HepG2 (cell line): ENCODE data around the gene TLN1. TPM values are rescaled to one million over a fixed set of nuclear protein-coding genes. Genes with fewer than 3 reads are reported as not detected.

Experiments used
- CENPX ChIP-seq: sonication (generic); formaldehyde crosslinking; IDR thresholded peaks from 2 replicates; pipeline ENCODE4 v1.9.0; 2021; ENCODE audit warnings: mild to moderate bottlenecking, missing genetic modification reagents, moderate library complexity
- GATAD2A ChIP-seq: IDR thresholded peaks from 2 replicates; pipeline ENCODE4 v1.6.1; 2016
- IKZF1 ChIP-seq: fragments of 450-650 bp; IDR thresholded peaks from 2 replicates; pipeline ENCODE4 v1.7.1; 2016
- KDM5B ChIP-seq: sonication (generic); formaldehyde crosslinking; IDR thresholded peaks from 2 replicates; pipeline ENCODE4 v1.4.0; 2020; ENCODE audit warnings: missing genetic modification reagents, mild to moderate bottlenecking, borderline replicate concordance
- MAFK ChIP-seq, 2 experiments: IDR thresholded peaks in 1 of 2; conservative IDR thresholded peaks in 1 of 2; 2 replicates each; pipeline ENCODE4 v1.6.1; 2011; ENCODE audit warnings: improper control_type of control experiment in 2 of 2, low read length in 2 of 2
- MED13 ChIP-seq: sonication (generic); formaldehyde crosslinking; IDR thresholded peaks from 2 replicates; pipeline ENCODE4 v1.5.0; 2020; ENCODE audit warnings: missing genetic modification reagents
- NCOA5 ChIP-seq: sonication (generic); formaldehyde crosslinking; IDR thresholded peaks from 2 replicates; pipeline ENCODE4 v1.4.0; 2020; ENCODE audit warnings: missing genetic modification reagents
- ONECUT2 ChIP-seq: sonication (generic); formaldehyde crosslinking; IDR thresholded peaks from 2 replicates; pipeline ENCODE4 v1.4.0; 2020; ENCODE audit warnings: missing genetic modification reagents
- PAX8 ChIP-seq: sonication (generic); formaldehyde crosslinking; IDR thresholded peaks from 2 replicates; pipeline ENCODE4 v1.8.0; 2022; ENCODE audit warnings: mild to moderate bottlenecking, missing genetic modification reagents, borderline replicate concordance
- REPIN1 ChIP-seq: sonication (generic); formaldehyde crosslinking; IDR thresholded peaks from 2 replicates; pipeline ENCODE4 v1.8.0; 2022; ENCODE audit warnings: missing genetic modification reagents, low read depth, mild to moderate bottlenecking, borderline replicate concordance
- SOX5 ChIP-seq: IDR thresholded peaks from 2 replicates; pipeline ENCODE4 v1.6.1; 2016; ENCODE audit warnings: borderline replicate concordance
- ZBTB38 ChIP-seq: sonication (generic); formaldehyde crosslinking; IDR thresholded peaks from 2 replicates; pipeline ENCODE4 v1.5.1; 2020; ENCODE audit warnings: mild to moderate bottlenecking, missing genetic modification reagents
- ZFX ChIP-seq: sonication (generic); formaldehyde crosslinking; IDR thresholded peaks from 2 replicates; pipeline ENCODE4 v1.4.0; 2020; ENCODE audit warnings: mild to moderate bottlenecking, low read depth, missing genetic modification reagents, moderate library complexity
- ZFYVE20 ChIP-seq: sonication (generic); formaldehyde crosslinking; IDR thresholded peaks from 2 replicates; pipeline ENCODE4 v1.8.0; 2023; ENCODE audit warnings: low read depth, mild to moderate bottlenecking, moderate library complexity, missing genetic modification reagents, borderline replicate concordance
- ZNF142 ChIP-seq: sonication (generic); formaldehyde crosslinking; IDR thresholded peaks from 2 replicates; pipeline ENCODE4 v1.4.0; 2020; ENCODE audit warnings: missing genetic modification reagents
- ZNF800 ChIP-seq: sonication (generic); formaldehyde crosslinking; IDR thresholded peaks from 2 replicates; pipeline ENCODE4 v1.4.0; 2020; ENCODE audit warnings: missing genetic modification reagents
- polyA plus RNA-seq, 8 experiments: library from polyadenylated mRNA; depleted of rRNA in 3 of 8; stranded (reverse) in 7 of 8; unstranded in 1 of 8; fragments of >200 nt; fragmentation: Illumina TruSeq in 4 of 8; extraction: Trizol in 4 of 8; gene quantifications; 2 replicates each; pipeline versions ENCODE4 v1.2.1 to v1.2.3, GENCODE V29; 2011 to 2016; ENCODE audit warnings: low read depth in 4 of 8, missing spikeins in 1 of 8, mixed read lengths in 1 of 8; ENCODE audit not compliant: insufficient read depth in 1 of 8
- total RNA-seq, 5 experiments: library from RNA; depleted of rRNA; stranded (reverse); fragments of >200 nt; fragmentation: Illumina TruSeq; extraction: Trizol; gene quantifications; 2 replicates each; pipeline ENCODE4 v1.2.3, GENCODE V29; 2016; ENCODE audit warnings: low read depth in 1 of 5

The TLN1 gene
- total and polyA plus RNA-seq, 2 of the 13 experiments (the other 11 are each of a cell fraction or from before 2014, with no cell fraction given): 35.2 to 51.8 TPM

GRCh38 chr9:35664531-35665470 is 67.2 kb downstream of the TLN1 start, which contains the start of gene ARHGEF39 (continued):
- TF ChIP-seq ZBTB38 (CRISPR knock-in tag) (peak; percentile 59; the same call in 1 of the 2 replicates), MAFK (conservative IDR thresholded peaks at IDR 0.05 in 1 of 2, IDR thresholded peaks at IDR 0.05 in 1 of 2; ENCODE audit: low read length in 2 of 2) (no peak), CENPX (CRISPR knock-in tag) (no peak), ZNF800 (CRISPR knock-in tag) (peak; percentile 75), ZFX (peak; percentile 63), ZNF142 (CRISPR knock-in tag) (0 out of 2 replicates have a peak, but pooled peaks have one; percentile 54), IKZF1 (no peak), MED13 (CRISPR knock-in tag) (0 out of 2 replicates have a peak, but pooled peaks have one; percentile 62), REPIN1 (CRISPR knock-in tag) (peak; percentile 97), ONECUT2 (CRISPR knock-in tag) (peak; percentile 46; the same call in 1 of the 2 replicates), SOX5 (CRISPR knock-in tag) (peak; percentile 46), NCOA5 (CRISPR knock-in tag) (no peak), PAX8 (CRISPR knock-in tag) (no peak; the same call in 1 of the 2 replicates), KDM5B (CRISPR knock-in tag) (peak; percentile 95; the same call in 1 of the 2 replicates), GATAD2A (peak; percentile 52), ZFYVE20 (CRISPR knock-in tag) (peak; percentile 83; the same call in 1 of the 2 replicates)
